ENCODE measurements around the gene PACSIN2.

Gene PACSIN2

GRCh38 chr22:42855211-42855610 lies 159.7 kb downstream of the PACSIN2 start:
- 91% methylated on average over 8 of the region's 8 CpGs for WGBS, 2 experiments
- no peak overlapping the region for H3K4me3 ChIP-seq (ENCODE audit: insufficient read depth, low read depth, low read length)

GRCh38 chr22:42848941-42849550 lies 165.9 kb downstream of the PACSIN2 start:
- 90 to 93% methylated on average over 5 of the region's 5 CpGs for WGBS, 2 experiments
- Histone ChIP-seq H3K36me3 (ENCODE audit: control insufficient read depth, insufficient read depth, low read length) (no peaks in the 10 kb centered on the region), H3K4me1 (ENCODE audit: control insufficient read depth, insufficient read depth, low read length) (no peaks in the 10 kb centered on the region), H3K9me3 (ENCODE audit: control insufficient read depth, low read length) (no peaks in the 10 kb centered on the region), H3K4me3 (ENCODE audit: insufficient read depth, low read depth, low read length) (no peak overlapping the region), H3K27me3 (ENCODE audit: control insufficient read depth, insufficient read depth, low read length, poor library complexity, severe bottlenecking) (no peaks in the 10 kb centered on the region), H3K27ac (ENCODE audit: insufficient read depth, low read depth, low read length, poor library complexity, severe bottlenecking) (no peak overlapping the region)

More at GRCh38 chr22:42855211-42855610, 159.7 kb downstream of the PACSIN2 start:
- Histone ChIP-seq H3K27me3 (ENCODE audit: control insufficient read depth, insufficient read depth, low read length, poor library complexity, severe bottlenecking) (peaks cover 28% of the 10 kb centered on the region), H3K27ac (ENCODE audit: insufficient read depth, low read depth, low read length, poor library complexity, severe bottlenecking) (no peak overlapping the region), H3K9me3 (ENCODE audit: control insufficient read depth, low read length) (no peaks in the 10 kb centered on the region), H3K4me1 (ENCODE audit: control insufficient read depth, insufficient read depth, low read length) (peaks cover 6% of the 10 kb centered on the region), H3K36me3 (ENCODE audit: control insufficient read depth, insufficient read depth, low read length) (no peaks in the 10 kb centered on the region)

GRCh38 chr22:42847110-42847509 lies 167.8 kb downstream of the PACSIN2 start:
- no peaks in the 10 kb centered on the region for H3K36me3 ChIP-seq (ENCODE audit: control insufficient read depth, insufficient read depth, low read length)
- no peaks in the 10 kb centered on the region for H3K9me3 ChIP-seq (ENCODE audit: control insufficient read depth, low read length)
- H3K27me3 ChIP-seq (ENCODE audit: control insufficient read depth, insufficient read depth, low read length, poor library complexity, severe bottlenecking) = no peaks in the 10 kb centered on the region
- no peak overlapping the region for H3K4me3 ChIP-seq (ENCODE audit: insufficient read depth, low read depth, low read length)
- no peaks in the 10 kb centered on the region for H3K4me1 ChIP-seq (ENCODE audit: control insufficient read depth, insufficient read depth, low read length)
- no peak overlapping the region for H3K27ac ChIP-seq (ENCODE audit: insufficient read depth, low read depth, low read length, poor library complexity, severe bottlenecking)
- 92 to 95% methylated on average over 3 of the region's 3 CpGs for WGBS, 2 experiments

DNA sequence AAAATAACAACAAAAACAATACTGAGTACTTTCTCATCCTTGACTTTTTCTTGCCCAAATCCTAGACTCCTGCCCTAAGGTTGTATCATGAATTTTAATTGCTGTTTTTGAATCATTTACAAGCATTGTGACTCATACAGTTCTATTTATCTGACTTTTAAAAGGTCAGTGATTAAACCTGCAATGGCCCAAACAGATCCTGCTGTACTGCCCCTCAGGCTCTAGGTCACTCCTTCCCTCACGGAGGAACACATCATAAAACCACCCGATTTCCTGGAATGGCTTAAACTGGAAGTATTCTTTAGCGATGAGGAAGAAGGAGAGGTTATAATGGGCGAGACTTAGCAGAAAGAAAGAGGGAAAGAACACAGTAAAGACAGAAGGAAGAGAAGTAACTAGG lies 170.2 kb downstream of the PACSIN2 start:
- Histone ChIP-seq H3K36me3 (ENCODE audit: control insufficient read depth, insufficient read depth, low read length) (no peaks in the 10 kb centered on the region), H3K4me3 (ENCODE audit: insufficient read depth, low read depth, low read length) (no peak overlapping the region), H3K9me3 (ENCODE audit: control insufficient read depth, low read length) (no peaks in the 10 kb centered on the region), H3K27ac (ENCODE audit: insufficient read depth, low read depth, low read length, poor library complexity, severe bottlenecking) (no peak overlapping the region), H3K4me1 (ENCODE audit: control insufficient read depth, insufficient read depth, low read length) (no peaks in the 10 kb centered on the region), H3K27me3 (ENCODE audit: control insufficient read depth, insufficient read depth, low read length, poor library complexity, severe bottlenecking) (no peaks in the 10 kb centered on the region)
- WGBS, 2 experiments = 83 to 88% methylated on average over 4 of the region's 4 CpGs

- 95% methylated on average over 14 of the region's 14 CpGs for WGBS, 2 experiments
- Histone ChIP-seq H3K27ac (ENCODE audit: insufficient read depth, low read depth, low read length, poor library complexity, severe bottlenecking) (no peak overlapping the region), H3K4me3 (ENCODE audit: insufficient read depth, low read depth, low read length) (no peak overlapping the region), H3K4me1 (ENCODE audit: control insufficient read depth, insufficient read depth, low read length) (no peaks in the 10 kb centered on the region), H3K27me3 (ENCODE audit: control insufficient read depth, insufficient read depth, low read length, poor library complexity, severe bottlenecking) (no peaks in the 10 kb centered on the region), H3K36me3 (ENCODE audit: control insufficient read depth, insufficient read depth, low read length) (no peaks in the 10 kb centered on the region), H3K9me3 (ENCODE audit: control insufficient read depth, low read length) (no peaks in the 10 kb centered on the region)
These were observed 172.1 kb downstream of the PACSIN2 start for GRCh38 chr22:42842658-42843370.

DNA sequence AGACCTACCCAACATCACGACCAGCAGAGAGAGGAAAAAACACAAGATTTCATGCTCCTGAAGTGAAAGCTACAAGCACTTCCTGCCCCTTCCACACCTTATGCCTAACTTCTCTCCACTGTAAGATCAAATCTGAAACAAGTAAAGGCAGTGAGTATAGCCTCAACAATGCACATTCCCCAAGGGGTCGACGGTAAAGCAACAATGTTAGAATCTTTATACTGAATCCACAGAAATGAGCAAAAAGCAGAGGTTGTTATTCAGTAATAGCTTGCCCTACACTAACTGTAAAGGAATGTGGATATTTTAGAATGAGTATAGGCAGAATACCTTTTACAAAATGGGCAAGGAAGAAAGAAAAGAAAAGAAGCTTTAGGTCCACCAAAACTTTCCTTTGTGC lies 173.5 kb downstream of the PACSIN2 start:
- 69 to 74% methylated on average over 3 of the region's 3 CpGs for WGBS, 2 experiments
- H3K9me3 ChIP-seq (ENCODE audit: control insufficient read depth, low read length) = no peaks in the 10 kb centered on the region
- no peak overlapping the region for H3K4me3 ChIP-seq (ENCODE audit: insufficient read depth, low read depth, low read length)
- no peaks in the 10 kb centered on the region for H3K36me3 ChIP-seq (ENCODE audit: control insufficient read depth, insufficient read depth, low read length)
- H3K27me3 ChIP-seq (ENCODE audit: control insufficient read depth, insufficient read depth, low read length, poor library complexity, severe bottlenecking) = no peaks in the 10 kb centered on the region
- no peaks in the 10 kb centered on the region for H3K4me1 ChIP-seq (ENCODE audit: control insufficient read depth, insufficient read depth, low read length)
- H3K27ac ChIP-seq (ENCODE audit: insufficient read depth, low read depth, low read length, poor library complexity, severe bottlenecking) = no peak overlapping the region

GRCh38 chr22:42837556-42837955 lies 177.4 kb downstream of the PACSIN2 start:
- Histone ChIP-seq H3K9me3 (ENCODE audit: control insufficient read depth, low read length) (no peaks in the 10 kb centered on the region), H3K27me3 (ENCODE audit: control insufficient read depth, insufficient read depth, low read length, poor library complexity, severe bottlenecking) (no peaks in the 10 kb centered on the region), H3K27ac (ENCODE audit: insufficient read depth, low read depth, low read length, poor library complexity, severe bottlenecking) (no peak overlapping the region), H3K4me3 (ENCODE audit: insufficient read depth, low read depth, low read length) (no peak overlapping the region), H3K36me3 (ENCODE audit: control insufficient read depth, insufficient read depth, low read length) (no peaks in the 10 kb centered on the region), H3K4me1 (ENCODE audit: control insufficient read depth, insufficient read depth, low read length) (no peaks in the 10 kb centered on the region)
- WGBS, 2 experiments = 95% methylated on average over 4 of the region's 4 CpGs

GRCh38 chr22:42836026-42836425 lies 178.9 kb downstream of the PACSIN2 start:
- H3K9me3 ChIP-seq (ENCODE audit: control insufficient read depth, low read length) = no peaks in the 10 kb centered on the region
- H3K27ac ChIP-seq (ENCODE audit: insufficient read depth, low read depth, low read length, poor library complexity, severe bottlenecking) = no peak overlapping the region
- H3K27me3 ChIP-seq (ENCODE audit: control insufficient read depth, insufficient read depth, low read length, poor library complexity, severe bottlenecking) = no peaks in the 10 kb centered on the region
- no peaks in the 10 kb centered on the region for H3K4me1 ChIP-seq (ENCODE audit: control insufficient read depth, insufficient read depth, low read length)
- no peak overlapping the region for H3K4me3 ChIP-seq (ENCODE audit: insufficient read depth, low read depth, low read length)
- H3K36me3 ChIP-seq (ENCODE audit: control insufficient read depth, insufficient read depth, low read length) = no peaks in the 10 kb centered on the region
- WGBS, 2 experiments = 89 to 96% methylated on average over 5 of the region's 5 CpGs

DNA sequence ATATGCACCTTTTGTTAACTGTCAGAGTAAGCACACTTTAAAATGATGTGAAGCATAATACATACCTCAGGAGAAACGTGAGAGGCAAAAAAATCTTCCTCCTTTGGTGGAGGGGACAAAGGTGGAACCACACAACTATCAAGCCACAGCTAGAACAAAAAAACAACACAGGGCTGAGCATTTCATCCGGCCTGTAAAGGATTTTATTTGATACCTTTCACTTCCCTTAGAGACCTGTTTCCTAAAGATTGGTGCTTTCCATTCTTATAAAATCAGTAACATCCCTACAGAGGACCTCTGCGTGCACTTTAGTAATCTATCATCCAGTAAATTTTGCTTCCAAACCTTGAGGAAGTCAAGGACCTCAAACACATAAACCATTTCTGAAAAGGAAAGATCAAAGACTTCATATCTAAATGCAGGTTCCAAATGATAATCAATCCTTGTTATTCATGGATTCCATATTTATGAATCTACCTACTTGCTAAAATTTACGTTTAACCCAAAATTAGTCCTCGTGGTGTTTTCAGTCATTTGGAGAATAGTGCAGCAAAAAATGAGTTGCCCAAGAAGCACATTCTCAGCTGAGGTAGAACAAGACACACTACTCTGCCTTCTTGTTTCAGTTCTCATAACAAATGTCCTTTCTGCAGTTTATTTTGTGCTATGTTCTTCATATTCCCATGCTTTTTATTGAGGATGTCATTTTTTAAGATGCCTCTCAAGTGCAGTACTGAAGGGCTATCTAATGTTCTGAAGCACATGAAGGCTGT lies 180.6 kb downstream of the PACSIN2 start:
- Histone ChIP-seq H3K4me1 (ENCODE audit: control insufficient read depth, insufficient read depth, low read length) (no peaks in the 10 kb centered on the region), H3K27ac (ENCODE audit: insufficient read depth, low read depth, low read length, poor library complexity, severe bottlenecking) (no peak overlapping the region), H3K9me3 (ENCODE audit: control insufficient read depth, low read length) (no peaks in the 10 kb centered on the region), H3K36me3 (ENCODE audit: control insufficient read depth, insufficient read depth, low read length) (no peaks in the 10 kb centered on the region), H3K27me3 (ENCODE audit: control insufficient read depth, insufficient read depth, low read length, poor library complexity, severe bottlenecking) (no peaks in the 10 kb centered on the region), H3K4me3 (ENCODE audit: insufficient read depth, low read depth, low read length) (no peak overlapping the region)
- WGBS, 2 experiments = 92 to 94% methylated on average over 5 of the region's 5 CpGs

GRCh38 chr22:42833104-42833503 lies 181.8 kb downstream of the PACSIN2 start:
- H3K4me3 ChIP-seq (ENCODE audit: insufficient read depth, low read depth, low read length) = no peak overlapping the region
- H3K4me1 ChIP-seq (ENCODE audit: control insufficient read depth, insufficient read depth, low read length) = no peaks in the 10 kb centered on the region
- H3K27me3 ChIP-seq (ENCODE audit: control insufficient read depth, insufficient read depth, low read length, poor library complexity, severe bottlenecking) = no peaks in the 10 kb centered on the region
- H3K36me3 ChIP-seq (ENCODE audit: control insufficient read depth, insufficient read depth, low read length) = no peaks in the 10 kb centered on the region
- no peaks in the 10 kb centered on the region for H3K9me3 ChIP-seq (ENCODE audit: control insufficient read depth, low read length)
- no peak overlapping the region for H3K27ac ChIP-seq (ENCODE audit: insufficient read depth, low read depth, low read length, poor library complexity, severe bottlenecking)

All from ectodermal cell (in vitro differentiated cells).